SW 1271 (cell line): ENCODE data around the gene WDR55.
"Not testable (repeated sequence)": the region's sequence is repeated elsewhere in the genome, so short reads cannot be mapped to it uniquely, and the experiment has no call there.

Experiments used
- DNase-seq, 2 experiments: peaks; one replicate each; lab custom pipeline; 2025; lab: John Stamatoyannopoulos, UW

Gene WDR55

DNA sequence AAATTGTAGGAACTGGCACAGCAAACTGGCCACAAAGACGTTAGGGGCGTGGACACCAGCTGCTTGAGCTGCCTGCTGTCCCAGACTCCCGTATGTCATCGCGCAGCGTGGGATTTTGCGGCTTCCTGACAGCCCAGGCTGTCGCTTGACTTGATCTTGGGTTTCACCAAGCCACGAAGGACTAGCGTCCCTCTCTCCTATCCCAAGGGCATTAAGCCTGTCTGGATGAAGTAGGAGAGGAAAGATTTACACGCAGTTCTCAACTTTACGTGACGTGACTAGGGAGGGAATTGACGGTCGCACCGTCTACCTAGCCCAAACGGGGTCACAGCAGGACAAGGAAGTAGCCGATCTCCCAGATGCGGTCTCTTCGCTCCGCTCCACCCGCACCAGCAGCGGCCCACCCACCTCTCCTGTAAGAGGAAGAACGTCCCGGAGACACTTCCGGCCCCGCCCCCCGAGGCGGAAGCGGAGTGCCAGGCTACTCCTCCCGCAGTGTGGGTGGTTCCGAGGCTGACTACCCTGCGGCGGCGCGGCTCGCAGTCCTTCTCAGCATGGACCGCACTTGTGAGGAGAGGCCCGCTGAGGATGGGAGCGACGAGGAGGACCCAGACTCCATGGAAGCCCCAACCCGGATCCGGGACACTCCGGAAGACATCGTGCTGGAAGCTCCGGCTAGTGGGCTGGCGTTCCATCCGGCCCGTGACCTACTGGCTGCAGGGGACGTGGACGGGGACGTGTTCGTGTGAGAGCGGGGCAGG lies at the start of gene WDR55:
Gene WDR55, plus strand, starts transcription at position 546 of the 761 bp plus-strand sequence. Its CDS starts 9 bp downstream, at position 555.
- peak; percentile 93 to 96 for DNase-seq

DNA sequence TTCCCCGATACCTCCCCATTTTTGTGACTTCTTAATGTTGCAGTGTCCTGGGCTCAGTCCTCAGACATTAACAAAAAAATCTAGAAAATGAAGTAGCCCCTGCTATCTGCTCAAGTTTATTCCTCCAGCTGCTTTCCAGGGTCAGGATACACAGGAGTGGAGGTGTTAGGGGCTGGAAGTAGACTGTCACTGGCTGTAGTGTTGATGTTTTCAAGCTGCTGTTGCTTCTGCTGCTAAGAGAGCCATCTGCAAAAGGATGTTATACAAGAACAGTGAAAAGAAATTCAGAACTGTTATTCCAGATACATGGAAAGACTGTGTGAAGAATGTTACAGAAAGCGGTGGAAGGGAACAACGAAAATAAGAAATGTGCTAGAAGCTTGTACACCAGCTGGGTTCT lies 42.4 kb upstream of the WDR55 start:
- DNase-seq: no peak

DNA sequence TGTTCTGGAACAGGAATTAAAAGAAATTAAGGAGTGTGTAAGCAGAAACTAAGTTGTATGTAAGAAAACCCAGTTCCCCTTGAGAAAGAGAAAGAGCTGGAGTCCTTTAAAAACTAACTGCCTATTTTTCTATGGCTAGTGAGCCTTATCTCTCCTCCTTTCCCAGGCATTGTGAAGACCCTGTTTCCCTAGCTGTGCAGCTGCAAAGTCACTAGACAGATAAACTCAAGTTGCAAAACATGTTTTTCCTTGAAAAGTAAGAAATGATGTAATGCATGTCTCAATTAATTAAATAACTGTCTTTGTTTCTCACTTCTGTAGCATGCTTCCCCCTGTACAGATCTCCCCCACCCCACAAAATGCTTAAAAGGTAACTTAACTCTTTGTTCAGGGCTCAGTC lies 41.6 kb upstream of the WDR55 start:
- not testable (repeated sequence) for DNase-seq

GRCh38 chr5:140624886-140625285 lies 39.8 kb upstream of the WDR55 start:
- DNase-seq: not testable (repeated sequence)

DNA sequence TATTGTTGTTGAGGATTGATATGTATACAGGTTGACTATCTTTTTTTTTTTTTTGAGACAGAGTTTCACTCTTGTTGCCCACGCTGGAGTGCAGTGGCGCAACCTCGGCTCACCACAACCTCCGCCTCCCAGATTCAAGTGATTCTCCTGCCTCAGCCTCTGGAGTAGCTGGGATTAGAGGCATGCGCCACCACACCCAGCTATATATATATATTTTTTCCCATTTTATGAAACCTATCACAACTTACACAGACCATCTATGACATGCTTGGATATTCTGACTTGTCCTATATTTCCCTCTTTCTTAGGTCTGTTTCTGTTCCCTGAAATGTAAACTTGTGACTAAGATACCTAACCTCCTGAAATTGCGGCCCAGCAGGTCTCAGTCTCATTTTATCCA lies 36.7 kb upstream of the WDR55 start:
- DNase-seq: no peak

- DNase-seq: no peak
Measured at GRCh38 chr5:140628711-140629110, 36.0 kb upstream of the WDR55 start.

GRCh38 chr5:140630292-140631035 lies 34.2 kb upstream of the WDR55 start:
- no peak for DNase-seq

DNA sequence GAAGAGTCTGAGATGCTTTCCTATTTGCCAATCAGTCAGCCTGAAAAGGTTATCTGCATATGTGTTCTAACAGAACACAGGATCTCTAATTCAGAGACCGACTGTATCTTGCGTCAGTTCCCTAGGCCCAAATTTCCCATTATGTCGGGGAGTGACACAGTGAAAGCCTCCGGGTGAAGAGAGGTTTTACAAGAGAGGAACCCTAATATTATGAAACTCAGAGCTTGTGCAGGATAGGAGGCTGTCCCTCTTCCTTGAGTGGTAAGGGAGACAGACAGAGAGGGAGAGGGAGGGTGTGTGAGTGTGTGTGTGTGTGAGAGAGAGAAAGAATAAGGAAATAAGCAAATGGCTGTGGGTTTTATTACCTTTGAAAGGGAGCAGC lies 33.7 kb upstream of the WDR55 start:
- no peak for DNase-seq

GRCh38 chr5:140631831-140632365 lies 32.8 kb upstream of the WDR55 start:
- DNase-seq: no peak

DNA sequence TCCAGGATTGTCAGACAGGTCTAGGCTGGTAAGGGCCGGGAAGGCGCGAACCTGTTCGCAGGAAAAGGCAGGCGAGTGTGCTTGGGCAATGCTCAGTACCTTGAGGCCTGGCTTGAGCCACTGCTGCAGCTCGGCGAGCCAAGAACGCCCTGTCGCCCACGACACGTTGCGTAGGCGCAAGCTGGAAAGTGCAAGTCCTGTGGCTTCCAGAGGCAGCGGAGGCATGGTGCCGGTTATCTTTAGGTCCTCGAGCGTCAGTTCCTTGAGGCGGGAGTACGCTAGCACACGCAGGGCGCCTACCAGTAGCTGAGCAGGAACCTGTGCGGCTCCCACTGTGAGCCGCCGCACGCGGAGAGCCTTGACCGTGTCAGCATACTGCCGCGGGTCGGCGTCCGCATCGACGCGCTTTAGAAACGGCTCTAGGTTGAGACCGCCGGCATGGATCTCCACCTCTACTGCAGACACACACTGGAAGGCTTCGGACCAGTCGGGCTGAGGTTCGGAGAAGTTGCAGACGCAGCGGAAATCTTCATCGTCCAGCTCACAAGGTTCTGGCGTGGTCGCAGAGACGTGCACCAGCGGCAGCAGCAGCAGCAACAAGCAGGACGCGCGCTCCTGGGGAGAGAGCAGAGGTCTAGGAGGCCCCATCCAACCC lies 32.2 kb upstream of the WDR55 start:
- DNase-seq: no peak

GRCh38 chr5:140633021-140633471 lies 31.7 kb upstream of the WDR55 start, which contains the start of gene CD14:
CD14 (minus strand) TSS chr5:140633175; CDS start chr5:140633071, 104 bp downstream.
- DNase-seq: no peak

DNA sequence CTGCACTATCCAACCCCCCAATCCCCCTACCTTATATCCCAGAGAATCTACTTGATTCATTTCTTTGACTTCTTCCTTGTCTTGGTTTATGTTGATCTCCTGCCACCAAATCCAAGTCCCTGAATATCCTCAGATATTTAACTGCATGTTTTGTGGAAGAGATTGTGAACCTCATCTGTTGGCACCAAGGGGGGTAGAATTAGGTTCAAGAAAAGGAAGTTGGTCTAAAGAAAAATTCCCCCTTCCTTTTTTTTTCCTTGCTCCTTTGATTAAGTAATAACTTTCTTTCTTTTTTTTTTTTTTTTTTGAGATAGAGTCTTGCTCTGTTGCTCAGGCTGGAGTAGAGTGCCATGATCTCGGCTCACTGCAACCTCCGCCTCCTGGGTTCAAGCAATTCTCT lies 31.2 kb upstream of the WDR55 start:
- DNase-seq: no peak

GRCh38 chr5:140634103-140634502 lies 30.6 kb upstream of the WDR55 start:
- no peak for DNase-seq

GRCh38 chr5:140635291-140636257 lies 29.1 kb upstream of the WDR55 start:
- DNase-seq: no peak

GRCh38 chr5:140637371-140638100 lies 27.2 kb upstream of the WDR55 start:
- DNase-seq: no peak

- not testable (repeated sequence) for DNase-seq
Measured at GRCh38 chr5:140638898-140639147, 25.9 kb upstream of the WDR55 start.

DNA sequence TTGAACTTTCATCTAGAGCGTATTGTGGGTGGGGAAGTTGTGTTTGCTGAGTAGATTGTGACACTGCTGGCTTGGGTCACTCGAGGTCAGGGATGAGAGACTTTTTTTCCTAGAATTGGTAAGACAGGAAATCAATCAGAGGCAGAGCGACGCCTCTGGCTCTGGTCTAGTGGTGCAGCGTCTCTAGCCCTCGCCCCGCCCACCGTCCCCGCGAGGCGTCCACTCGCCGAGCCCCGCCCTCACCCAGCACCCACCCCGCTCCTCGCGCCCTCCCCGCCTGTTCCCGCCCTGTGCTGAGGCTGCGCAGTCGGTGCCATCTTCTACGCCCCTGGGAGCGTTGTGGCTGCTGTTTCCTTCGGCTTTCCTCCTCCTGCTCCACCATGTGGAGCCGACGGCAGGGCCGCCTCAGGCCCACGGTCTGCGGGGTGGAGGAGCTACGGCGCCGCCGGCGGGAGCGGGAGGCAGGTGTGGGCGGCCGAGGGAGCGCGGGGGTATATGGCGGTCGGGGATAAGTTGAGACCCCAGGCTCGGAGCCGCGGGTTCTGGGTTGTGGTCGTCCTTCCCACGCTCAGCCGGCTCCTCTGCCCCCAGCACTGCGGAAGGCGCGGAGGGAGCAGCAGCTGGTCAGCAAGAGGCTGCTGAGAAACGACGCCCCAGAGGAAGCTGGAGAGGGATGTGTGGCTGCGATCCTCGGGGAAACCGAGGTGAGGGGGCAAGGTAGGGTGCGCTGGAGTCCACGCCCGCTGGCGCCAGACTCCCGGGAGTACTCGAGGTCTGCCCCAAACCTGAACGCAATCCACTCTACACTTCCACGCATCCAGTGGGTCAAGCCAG lies 25.3 kb upstream of the WDR55 start, which contains the start of gene TMCO6:
Gene TMCO6, plus strand, starts transcription at position 304 of the 834 bp plus-strand sequence. Its CDS starts 77 bp downstream, at position 381.
- DNase-seq: peak; percentile 92 to 97

- DNase-seq: no peak
Measured at GRCh38 chr5:140641716-140642115, 23.0 kb upstream of the WDR55 start.

DNA sequence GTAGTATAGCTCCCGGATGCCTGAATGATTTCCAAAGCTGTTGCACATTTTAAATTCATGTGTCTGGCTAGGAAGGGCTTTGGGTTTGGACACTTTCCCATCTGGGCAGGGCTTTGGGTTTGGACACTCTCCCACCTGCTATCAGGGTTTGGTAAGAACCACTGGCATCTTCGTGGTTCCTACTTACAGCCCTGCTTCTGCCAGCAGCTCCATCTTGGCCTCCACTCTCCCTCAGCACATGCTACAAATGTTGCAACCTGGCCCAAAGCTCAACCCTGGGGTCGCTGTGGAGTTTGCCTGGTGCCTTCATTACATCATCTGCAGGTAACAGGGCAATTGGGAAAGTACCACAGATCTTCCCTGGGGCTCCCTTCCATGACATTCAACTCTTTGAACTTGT lies 22.0 kb upstream of the WDR55 start:
- no peak for DNase-seq

DNA sequence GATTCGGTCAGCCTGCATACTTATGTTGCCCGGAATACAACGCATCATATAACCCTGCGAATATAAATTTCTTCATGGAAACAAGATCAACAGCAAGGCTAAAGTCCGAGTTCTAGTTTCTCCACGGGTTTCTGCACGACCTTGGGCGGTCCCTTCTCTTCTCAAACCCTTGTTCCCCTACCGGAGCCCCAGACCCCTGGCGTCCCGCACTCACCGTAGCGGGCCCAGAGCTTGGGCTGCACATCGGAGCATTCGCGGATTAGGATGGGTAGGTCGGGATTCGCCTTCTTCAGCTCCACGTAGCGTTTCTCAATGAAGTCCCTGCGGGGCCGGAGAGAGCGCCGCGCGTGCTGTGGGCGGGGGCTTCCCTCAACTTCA lies 17.7 kb upstream of the WDR55 start:
- DNase-seq: no peak
